ENCODE data around the gene MAPK8IP3.

The MAPK8IP3 gene

DNA sequence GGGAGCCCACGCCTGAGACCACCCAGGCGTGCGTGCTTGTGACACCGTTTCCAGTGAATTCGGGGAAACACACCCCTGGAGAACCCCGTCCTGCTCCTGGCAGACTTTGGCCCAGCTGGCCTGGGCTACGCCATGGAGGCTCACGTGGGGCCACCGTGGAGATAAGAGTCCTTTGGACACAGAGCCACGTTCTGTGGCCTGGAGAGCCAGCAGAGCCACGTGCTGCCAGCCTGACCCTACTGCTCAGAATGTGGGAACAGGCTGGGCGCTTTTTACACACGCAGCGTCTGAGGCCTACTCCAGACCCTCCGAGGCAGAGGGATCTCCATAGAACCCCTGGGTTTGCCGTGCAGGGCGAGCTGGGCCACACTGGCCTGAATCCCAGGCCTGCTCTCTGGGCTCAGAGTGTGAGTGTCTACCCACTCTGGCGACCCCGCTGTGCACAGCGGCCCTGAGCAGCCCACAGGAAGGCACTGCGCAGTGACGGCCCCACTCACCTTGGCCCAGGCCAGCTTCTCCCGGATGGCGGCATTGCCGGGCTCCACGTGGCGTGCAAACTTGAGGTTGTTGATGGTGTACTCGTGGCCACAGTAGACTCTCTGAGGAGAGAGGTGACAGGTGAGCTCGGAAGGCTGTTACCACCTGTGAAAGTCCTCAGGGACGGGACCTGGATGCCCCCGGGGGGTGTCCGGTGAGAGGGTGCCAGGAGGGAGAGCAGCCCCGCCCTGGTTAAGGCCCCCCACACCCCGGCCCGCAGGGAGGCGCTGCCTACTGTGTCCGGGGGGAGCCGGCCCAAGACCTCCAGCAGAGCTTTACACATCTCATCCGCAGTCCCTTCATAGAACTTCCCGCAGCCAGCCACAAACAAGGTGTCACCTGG lies 110.6 kb downstream of the MAPK8IP3 start:
- no peak for DNase-seq

DNA sequence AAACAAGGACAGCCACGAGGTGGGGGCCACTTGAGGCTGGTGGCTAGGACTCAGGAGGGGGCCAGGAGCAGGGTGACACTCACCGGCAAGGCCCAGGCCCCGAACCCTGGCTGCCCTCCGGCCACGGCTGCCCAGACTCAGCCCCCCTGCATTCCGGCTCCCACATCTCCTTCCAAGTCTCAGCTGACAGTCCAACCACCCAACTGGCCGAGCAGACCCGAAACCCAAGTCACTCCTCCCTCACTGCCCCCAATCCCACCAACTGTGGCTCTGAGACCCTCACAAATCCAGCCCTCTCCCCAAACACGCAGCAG lies 111.2 kb downstream of the MAPK8IP3 start:
- no peak for DNase-seq

DNA sequence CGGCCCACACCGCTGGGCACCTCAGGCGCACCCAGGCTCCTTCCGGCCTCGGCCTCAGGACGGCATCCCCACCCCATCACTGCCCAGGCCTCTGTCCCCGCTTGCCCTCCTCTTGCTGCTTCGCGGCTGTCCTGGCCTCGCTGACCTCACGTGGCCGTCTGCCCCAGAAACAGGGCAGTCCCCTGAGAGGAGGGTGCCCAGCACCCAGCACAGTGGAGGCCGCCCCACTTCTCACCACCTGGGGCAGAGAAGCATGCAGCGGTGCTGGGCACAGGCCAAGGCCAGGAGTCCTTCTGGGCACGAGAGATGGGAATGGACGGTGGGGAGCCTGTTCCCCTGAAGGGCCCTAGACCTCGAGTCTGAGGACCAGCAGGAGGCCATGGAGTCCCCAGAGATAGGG lies 111.7 kb downstream of the MAPK8IP3 start:
- DNase-seq: no peak

DNA sequence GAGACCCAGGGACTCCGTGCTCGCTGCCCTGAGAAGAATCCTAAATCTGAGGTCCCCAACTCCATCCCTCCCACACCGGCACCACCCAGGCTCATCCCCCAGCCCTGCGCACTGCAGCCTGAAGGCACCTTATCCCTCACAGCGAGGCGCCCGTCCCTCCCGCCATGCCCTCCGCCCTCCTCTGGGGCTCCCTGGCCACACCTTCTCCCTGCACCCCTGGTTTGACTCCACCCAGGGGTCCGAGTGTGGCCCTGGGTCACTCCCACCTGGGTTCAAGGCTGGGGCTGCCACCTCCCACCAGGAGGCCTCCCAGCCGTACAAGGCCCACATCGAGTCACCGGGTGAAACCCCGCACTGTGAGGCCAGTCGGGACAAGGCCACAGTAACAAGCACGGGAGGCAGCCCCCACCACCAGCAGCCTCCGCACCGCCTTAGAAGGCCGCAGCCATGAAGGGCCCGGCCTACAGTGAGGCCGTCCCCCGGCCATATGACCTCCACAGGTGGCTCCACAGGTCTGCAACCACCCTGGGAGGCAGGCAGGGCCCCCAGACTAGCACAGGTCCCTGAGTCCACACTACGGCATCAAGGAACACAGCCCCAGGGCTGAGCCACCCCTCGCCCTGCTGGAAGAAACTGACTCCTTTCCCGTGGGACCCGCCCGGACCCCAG lies 112.3 kb downstream of the MAPK8IP3 start:
- no peak for DNase-seq

DNA sequence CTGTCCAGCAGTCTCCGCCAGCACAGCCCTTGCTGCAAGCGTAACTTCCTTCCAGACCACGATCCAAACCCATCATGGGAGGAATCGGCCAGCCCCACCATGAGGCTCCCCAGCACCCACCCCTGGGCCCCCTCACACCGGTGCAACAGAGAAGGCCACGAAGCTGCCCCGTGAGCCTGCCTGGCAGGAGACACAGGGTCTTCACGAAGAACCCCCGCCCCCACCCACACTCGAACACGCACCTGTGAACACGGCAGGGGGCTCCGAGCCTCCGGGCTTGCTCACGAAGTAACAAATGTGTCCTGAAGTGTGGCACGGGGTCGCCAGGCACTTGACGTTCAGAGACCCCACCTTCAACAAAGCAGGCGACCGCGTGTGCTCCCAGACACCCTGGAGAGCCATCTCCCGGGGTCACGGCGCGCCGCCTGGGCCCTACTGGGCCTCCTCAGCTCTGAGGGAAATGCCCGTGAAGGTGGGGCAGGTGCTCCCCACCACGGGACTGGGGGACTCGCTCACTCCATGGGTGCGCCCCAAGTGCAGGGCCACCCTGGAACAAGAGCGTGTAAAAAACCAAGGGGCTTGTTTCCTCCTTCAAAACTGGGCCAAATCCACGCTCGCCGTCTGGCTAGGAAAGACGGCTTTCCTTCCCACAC lies 113.0 kb downstream of the MAPK8IP3 start:
- DNase-seq: no peak

DNA sequence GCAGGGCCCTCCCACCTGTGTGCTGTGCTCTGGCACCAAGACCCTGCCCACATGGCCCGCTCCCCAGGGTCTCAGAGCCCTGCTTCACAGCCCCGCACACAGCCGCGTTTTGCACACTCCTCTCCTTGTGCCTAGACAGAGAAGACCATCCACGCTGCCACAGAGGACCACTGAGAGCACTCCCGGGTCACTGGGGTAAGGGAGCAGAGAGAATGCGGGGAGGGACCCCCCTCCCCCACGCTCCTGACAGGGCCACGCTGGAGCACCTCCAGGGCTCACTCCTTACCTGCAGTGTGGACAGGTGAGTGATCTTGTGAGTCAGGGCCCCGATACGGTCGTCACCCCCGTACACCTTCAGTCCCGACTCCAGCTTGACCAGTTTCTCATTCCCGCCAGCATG lies 113.6 kb downstream of the MAPK8IP3 start:
- no peak for DNase-seq

All from AML-193 (cell line).